SK-N-SH (cell line): ENCODE results near the gene ZNF174. TPM values are rescaled to one million over a fixed set of nuclear protein-coding genes. Genes with fewer than 3 reads are reported as not detected.

Experiments used
- CTCF ChIA-PET: fragments of 300-600, 350-600 bp; formaldehyde crosslinking; extraction: SDS; loops from one replicate; lab custom pipeline; 2021; lab: Yijun Ruan, JAX
- POLR2A ChIA-PET: fragments of 350-600 bp; sonication (Branson Sonifier 250); formaldehyde crosslinking; extraction: SDS; loops from one replicate; lab custom pipeline; 2020; ENCODE audit warnings: antibody characterized with exemption, inconsistent platforms; lab: Yijun Ruan, JAX
- DNase-seq: peaks from one replicate; pipeline ENCODE4 v3.0.0; 2012
- H2AFZ ChIP-seq: fragments of 200-600 bp; sonication (generic); 2 replicates; pipeline ENCODE4 v1.8.1; 2016; ENCODE audit warnings: antibody characterized with exemption, mild to moderate bottlenecking, low read depth
- H3F3A ChIP-seq: fragments of 200-600 bp; sonication (generic); replicated peaks from 2 replicates; pipeline ENCODE3; 2016; ENCODE audit warnings: antibody characterized with exemption, mild to moderate bottlenecking; ENCODE audit not compliant: insufficient read depth
- H3K27ac ChIP-seq, 2 experiments: fragments of 200-500 bp in 1 of 2; fragments of 200-600 bp in 1 of 2; sonication (Bioruptor generic) in 1 of 2; sonication (generic), shearing (Covaris generic) in 1 of 2; 2 replicates each; pipeline versions ENCODE4 v1.5.1 to v1.6.1; 2014 to 2016; ENCODE audit warnings: low read depth in 2 of 2, inconsistent platforms in 1 of 2, low read length in 1 of 2, mild to moderate bottlenecking in 1 of 2, mixed read lengths in 1 of 2
- H3K27me3 ChIP-seq: fragments of 200-600 bp; sonication (generic), shearing (Covaris generic); 2 replicates; pipeline ENCODE4 v1.6.1; 2016; ENCODE audit warnings: mixed run types; ENCODE audit not compliant: insufficient read depth
- H3K36me3 ChIP-seq, 2 experiments: fragments of 200-500 bp in 1 of 2; fragments of 200-600 bp in 1 of 2; sonication (Bioruptor generic) in 1 of 2; sonication (generic) in 1 of 2; replicated peaks in 1 of 2; 2 replicates each; pipeline versions ENCODE3 to v1.5.1; 2014 to 2016; ENCODE audit warnings: low read length in 1 of 2, mild to moderate bottlenecking in 1 of 2; ENCODE audit not compliant: insufficient read depth in 2 of 2, control insufficient read depth in 1 of 2
- H3K4me1 ChIP-seq, 2 experiments: fragments of 200-500 bp in 1 of 2; fragments of 200-600 bp in 1 of 2; sonication (Bioruptor generic) in 1 of 2; sonication (generic), shearing (Covaris generic) in 1 of 2; 2 replicates each; pipeline versions ENCODE4 v1.5.1 to v1.6.1; 2014 to 2016; ENCODE audit warnings: low read depth in 1 of 2, low read length in 1 of 2, mixed run types in 1 of 2; ENCODE audit not compliant: insufficient read depth in 2 of 2, control insufficient read depth in 1 of 2
- H3K4me2 ChIP-seq: fragments of 200-600 bp; sonication (generic), shearing (Covaris generic); 2 replicates; pipeline ENCODE4 v1.6.1; 2017; ENCODE audit warnings: mixed run types
- H3K4me3 ChIP-seq, 2 experiments: fragments of 200-500 bp in 1 of 2; fragments of 200-600 bp in 1 of 2; sonication (Bioruptor generic) in 1 of 2; sonication (generic), shearing (Covaris generic) in 1 of 2; 2 replicates each; pipeline versions ENCODE4 v1.5.1 to v1.8.1; 2014 to 2016; ENCODE audit warnings: low read depth in 2 of 2, inconsistent platforms in 1 of 2, low read length in 1 of 2, mild to moderate bottlenecking in 1 of 2, mixed read lengths in 1 of 2, moderate library complexity in 1 of 2
- H3K79me2 ChIP-seq: fragments of 200-600 bp; sonication (generic); 2 replicates; pipeline ENCODE4 v1.8.1; 2017; ENCODE audit warnings: mild to moderate bottlenecking; ENCODE audit not compliant: insufficient read depth
- H3K9ac ChIP-seq: fragments of 200-600 bp; sonication (generic); 2 replicates; pipeline ENCODE4 v1.6.1; 2017; ENCODE audit warnings: mixed run types
- H3K9me2 ChIP-seq: fragments of 200-600 bp; sonication (generic); 2 replicates; pipeline ENCODE4 v1.6.1; 2017; ENCODE audit warnings: mixed run types
- H3K9me3 ChIP-seq: fragments of 200-600 bp; sonication (generic); 2 replicates; pipeline ENCODE4 v1.6.1; 2017; ENCODE audit warnings: mixed run types, mild to moderate bottlenecking, moderate library complexity
- H4K20me1 ChIP-seq: fragments of 200-600 bp; sonication (generic); 2 replicates; pipeline ENCODE4 v1.6.1; 2017; ENCODE audit warnings: mild to moderate bottlenecking, mixed run types; ENCODE audit not compliant: insufficient read depth
- CHD2 ChIP-seq: fragments of 150-350 bp; IDR thresholded peaks from 2 replicates; pipeline ENCODE4 v1.6.1; 2018; ENCODE audit warnings: low read length; ENCODE audit not compliant: partially characterized antibody
- CTCF ChIP-seq: fragments of 200-600 bp; sonication (generic); IDR thresholded peaks from 2 replicates; pipeline ENCODE4 v1.6.1; 2017; ENCODE audit warnings: antibody characterized with exemption, mild to moderate bottlenecking, moderate library complexity
- EP300 ChIP-seq, 2 experiments: IDR thresholded peaks; 2 replicates each; pipeline versions ENCODE4 v1.4.0 to v1.6.1; 2012; ENCODE audit warnings: borderline replicate concordance in 1 of 2, low read depth in 1 of 2, low read length in 1 of 2
- EZH2phosphoT487 ChIP-seq: fragments of 200-600 bp; sonication (generic); IDR thresholded peaks from 2 replicates; pipeline ENCODE4 v1.6.1; 2017; ENCODE audit warnings: low read depth, mixed run types, mild to moderate bottlenecking, antibody characterized with exemption, moderate library complexity, borderline replicate concordance
- FOXJ3 ChIP-seq: sonication (generic); formaldehyde crosslinking; IDR thresholded peaks from 2 replicates; pipeline ENCODE4 v1.5.1; 2020; ENCODE audit warnings: mild to moderate bottlenecking, missing genetic modification reagents
- FOXM1 ChIP-seq: IDR thresholded peaks from 2 replicates; pipeline ENCODE4 v1.4.0; 2012; ENCODE audit warnings: low read depth, mild to moderate bottlenecking
- GABPA ChIP-seq: IDR thresholded peaks from 2 replicates; pipeline ENCODE4 v1.4.0; 2012; ENCODE audit warnings: low read depth, mild to moderate bottlenecking
- GATA2 ChIP-seq: sonication (generic); formaldehyde crosslinking; IDR thresholded peaks from 2 replicates; pipeline ENCODE4 v1.5.0; 2020; ENCODE audit warnings: mild to moderate bottlenecking, missing genetic modification reagents
- JUND ChIP-seq: IDR thresholded peaks from 2 replicates; pipeline ENCODE4 v1.4.0; 2012
- MAX ChIP-seq: IDR thresholded peaks from 2 replicates; pipeline ENCODE4 v1.4.0; 2012; ENCODE audit warnings: low read depth
- MEF2A ChIP-seq: IDR thresholded peaks from 2 replicates; pipeline ENCODE4 v1.4.0; 2012; ENCODE audit warnings: low read depth, borderline replicate concordance
- MXI1 ChIP-seq: IDR thresholded peaks from 2 replicates; pipeline ENCODE4 v1.6.1; 2012; ENCODE audit warnings: mild to moderate bottlenecking, low read depth, low read length, improper control_type of control experiment
- NFIC ChIP-seq: IDR thresholded peaks from 2 replicates; pipeline ENCODE4 v1.4.0; 2012; ENCODE audit warnings: borderline replicate concordance
- NRF1 ChIP-seq: IDR thresholded peaks from 2 replicates; pipeline ENCODE4 v1.6.1; 2012; ENCODE audit warnings: low read depth, mild to moderate bottlenecking, low read length
- PBX3 ChIP-seq: IDR thresholded peaks from 2 replicates; pipeline ENCODE4; 2012
- POLR2AphosphoS5 ChIP-seq: IDR thresholded peaks from 2 replicates; pipeline ENCODE4 v1.6.1; 2012; ENCODE audit warnings: low read depth, low read length
- RAD21 ChIP-seq: IDR thresholded peaks from 2 replicates; pipeline ENCODE4 v1.6.1; 2012; ENCODE audit warnings: mild to moderate bottlenecking, low read length
- RXRA ChIP-seq: IDR thresholded peaks from 2 replicates; pipeline ENCODE4 v1.4.0; 2012; ENCODE audit warnings: low read depth, mild to moderate bottlenecking, borderline replicate concordance
- SIN3A ChIP-seq: IDR thresholded peaks from 2 replicates; pipeline ENCODE4 v1.6.1; 2012; ENCODE audit warnings: low read depth, mild to moderate bottlenecking, low read length, moderate library complexity, borderline replicate concordance
- TAF1 ChIP-seq: IDR thresholded peaks from 2 replicates; pipeline ENCODE4 v1.6.1; 2012; ENCODE audit warnings: low read depth, mild to moderate bottlenecking, low read length, moderate library complexity, borderline replicate concordance
- TCF12 ChIP-seq: IDR thresholded peaks from 2 replicates; pipeline ENCODE4 v1.4.0; 2012
- TEAD4 ChIP-seq: IDR thresholded peaks from 2 replicates; pipeline ENCODE4 v1.4.0; 2012; ENCODE audit warnings: mild to moderate bottlenecking, borderline replicate concordance; ENCODE audit not compliant: insufficient read depth
- USF2 ChIP-seq: fragments of 150-350 bp; IDR thresholded peaks from 2 replicates; pipeline ENCODE4 v1.6.1; 2017; ENCODE audit warnings: antibody characterized with exemption, low read length, low read depth, borderline replicate concordance
- ZBTB33 ChIP-seq: IDR thresholded peaks from 2 replicates; pipeline ENCODE4 v1.4.0; 2012; ENCODE audit warnings: low read depth, borderline replicate concordance
- WGBS: methylation state at CpG from one replicate; pipeline ENCODE4 v1.1.6; 2017; ENCODE audit warnings: low lambda C conversion rate; 5-methylcytosine and 5-hydroxymethylcytosine counted together
- polyA plus RNA-seq, 3 experiments: library from polyadenylated mRNA; depleted of rRNA; stranded (reverse); fragments of >200 nt; gene quantifications; 2 replicates each; pipeline ENCODE4 v1.2.3, GENCODE V29; 2012

ZNF174 gene
- polyA plus RNA-seq, 1 of the 3 experiments (the other 2 are of a cell fraction): 10.5 TPM

GRCh38 chr16:3364774-3365427 lies 36.1 kb upstream of the ZNF174 start:
- POLR2A ChIA-PET: interaction anchor here (0.9 to 1.6 kb wide), 4 partner anchors 59 to 92 kb away, joined by 4 to 11 read pairs (median 6); partner anchors contain the start of genes NAA60, TIGD7, ZNF263 and ZNF597

More at GRCh38 chr16:3364774-3365427, 36.1 kb upstream of the ZNF174 start:
- peak overlapping the region; percentile 90 for H2AFZ ChIP-seq
- peak overlapping the region; percentile 56 to 68 for H3K4me3 ChIP-seq
- peak overlapping the region; percentile 73 for H3K9ac ChIP-seq
- H3K79me2 ChIP-seq: peaks cover 5% of the 10 kb centered on the region; the same call in 1 of the 2 replicates
- 26% methylated on average over 17 of the region's 42 CpGs for WGBS
- peak overlapping the region; percentile 72 to 81 for H3K27ac ChIP-seq
- H3K9me2 ChIP-seq: no peaks in the 10 kb centered on the region
- H3K36me3 ChIP-seq: no peaks in the 10 kb centered on the region
- peak overlapping the region; percentile 83 for H3K4me2 ChIP-seq
- H3K4me1 ChIP-seq: no peaks in the 10 kb centered on the region; a peak in 1 of 4 replicates
- CTCF ChIA-PET: interaction anchor here (0.6 to 1.4 kb wide), 5 partner anchors 9 to 143 kb away, joined by 3 to 5 read pairs (median 3); partner anchors contain the start of gene OR2C1
- TF ChIP-seq CTCF (no peak), MXI1 (peak; percentile 19; the same call in 1 of the 2 replicates), SIN3A (no peak), GATA2 (CRISPR knock-in tag) (no peak), NRF1 (peak; percentile 68), EP300 (IDR thresholded peaks at IDR 0.05; ENCODE audit: borderline replicate concordance in 1 of 2, low read depth in 1 of 2, low read length in 1 of 2) (no peak), MEF2A (no peak), CHD2 (peak; percentile 77), TAF1 (peak; percentile 16; the same call in 1 of the 2 replicates), MAX (peak; percentile 86), ZBTB33 (peak; percentile 41; the same call in 1 of the 2 replicates), USF2 (no peak), JUND (no peak), TCF12 (no peak), TEAD4 (no peak), NFIC (no peak), PBX3 (peak; percentile 70), RXRA (no peak), FOXM1 (no peak), POLR2AphosphoS5 (no peak; the same call in 1 of the 2 replicates), EZH2phosphoT487 (no peak), RAD21 (no peak), FOXJ3 (CRISPR knock-in tag) (peak; percentile 37; the same call in 1 of the 2 replicates), GABPA (peak; percentile 90)
- TF ChIP-seq, all 33 proteins: peak for 9
- Histone ChIP-seq H3K27me3 (no peaks in the 10 kb centered on the region), H3F3A (no peaks in the 10 kb centered on the region), H3K9me3 (no peaks in the 10 kb centered on the region; the same call in 1 of the 2 replicates), H4K20me1 (no peaks in the 10 kb centered on the region)
- DNase-seq: peak; percentile 85
